HAP-1 (cell line): ENCODE data around the gene GFRA1.

Experiments
- DNase-seq, 2 experiments: peaks; one replicate each; pipeline ENCODE4 v3.0.0-alpha.2; 2016 to 2020; ENCODE audit warnings: low spot score in 2 of 2
- H3K27me3 ChIP-seq: fragments of 250-450 bp; sonication (Bioruptor Pico); 2 replicates; pipeline ENCODE4 v1.5.1; 2020; ENCODE audit warnings: low read depth, mild to moderate bottlenecking, moderate library complexity
- H3K36me3 ChIP-seq: fragments of 250-450 bp; sonication (Bioruptor Pico); replicated peaks from 2 replicates; pipeline ENCODE4 v1.5.1; 2020; ENCODE audit warnings: mild to moderate bottlenecking
- H3K4me1 ChIP-seq: fragments of 250-450 bp; sonication (Bioruptor Pico); 2 replicates; pipeline ENCODE4 v1.5.1; 2020; ENCODE audit warnings: mild to moderate bottlenecking
- H3K4me3 ChIP-seq: fragments of 250-450 bp; sonication (Bioruptor Pico); 2 replicates; pipeline ENCODE4 v1.5.1; 2020; ENCODE audit warnings: mild to moderate bottlenecking, moderate library complexity
- H3K9me3 ChIP-seq: fragments of 250-450 bp; sonication (Bioruptor Pico); 2 replicates; pipeline ENCODE4 v1.5.1; 2020; ENCODE audit warnings: mild to moderate bottlenecking, moderate library complexity
- in situ Hi-C: fragments of 300-500 bp; cut with MboI; formaldehyde crosslinking; loops from 3 replicates; pipeline ENCODE4 v1.14.3; 2020; ENCODE audit warnings: low sequenced_read_pairs, inconsistent platforms, mixed read lengths

The GFRA1 gene, protein sequence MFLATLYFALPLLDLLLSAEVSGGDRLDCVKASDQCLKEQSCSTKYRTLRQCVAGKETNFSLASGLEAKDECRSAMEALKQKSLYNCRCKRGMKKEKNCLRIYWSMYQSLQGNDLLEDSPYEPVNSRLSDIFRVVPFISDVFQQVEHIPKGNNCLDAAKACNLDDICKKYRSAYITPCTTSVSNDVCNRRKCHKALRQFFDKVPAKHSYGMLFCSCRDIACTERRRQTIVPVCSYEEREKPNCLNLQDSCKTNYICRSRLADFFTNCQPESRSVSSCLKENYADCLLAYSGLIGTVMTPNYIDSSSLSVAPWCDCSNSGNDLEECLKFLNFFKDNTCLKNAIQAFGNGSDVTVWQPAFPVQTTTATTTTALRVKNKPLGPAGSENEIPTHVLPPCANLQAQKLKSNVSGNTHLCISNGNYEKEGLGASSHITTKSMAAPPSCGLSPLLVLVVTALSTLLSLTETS

DNA sequence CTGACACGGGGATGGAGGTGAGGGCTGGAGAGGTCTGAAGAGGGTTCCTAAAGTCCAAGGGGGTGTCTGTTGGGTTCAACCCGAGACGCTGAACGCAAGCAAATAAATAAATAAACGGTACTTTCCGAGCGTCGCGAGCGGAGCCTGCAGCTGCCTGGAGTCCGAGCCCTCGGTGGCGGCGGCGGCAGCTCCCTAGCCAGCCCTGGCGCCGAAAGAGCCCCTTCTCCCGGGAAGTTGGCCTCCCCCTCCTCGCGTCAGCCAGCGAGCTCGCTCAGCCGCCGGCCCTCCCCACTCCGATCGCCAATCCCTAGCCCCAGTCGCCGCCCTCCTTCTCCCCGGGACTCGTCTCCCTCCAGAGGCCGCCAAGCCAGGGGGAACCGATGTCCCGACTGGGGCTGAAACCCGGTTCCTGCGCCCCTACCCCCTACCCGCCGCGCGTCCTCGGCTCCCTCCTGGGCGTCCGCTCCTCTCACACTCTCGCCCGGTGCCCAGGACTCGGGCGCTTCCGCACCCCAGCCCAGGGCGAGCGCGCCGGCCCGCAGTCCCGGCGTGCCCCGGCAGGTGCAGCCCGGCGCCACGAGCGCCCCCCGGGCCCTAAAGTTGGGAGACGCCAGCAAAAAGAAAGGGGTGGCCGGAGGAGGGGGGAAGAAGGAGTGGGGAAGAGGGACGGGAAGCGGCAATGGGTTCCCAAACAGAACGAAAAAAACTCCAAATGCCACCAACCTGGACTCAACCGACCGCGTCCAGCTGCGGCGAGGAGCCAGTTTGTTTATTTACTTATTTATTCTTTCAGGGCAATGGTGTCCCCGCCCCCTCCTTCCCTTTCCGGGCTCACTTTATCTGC is at the start of gene GFRA1:
Gene GFRA1, minus strand, starts transcription at position 767 of the 844 bp plus-strand sequence. CDS start 1,177 bp downstream, outside the sequence.
- H3K9me3 ChIP-seq = no peaks in the 10 kb centered on the region
- no peaks in the 10 kb centered on the region for H3K36me3 ChIP-seq
- H3K27me3 ChIP-seq = peaks cover 65% of the 10 kb centered on the region
- no peaks in the 10 kb centered on the region for H3K4me1 ChIP-seq
- no peak within 1 kb of the TSS for H3K4me3 ChIP-seq
- in situ Hi-C loops = no loop called here
- DNase-seq = no peak

DNA sequence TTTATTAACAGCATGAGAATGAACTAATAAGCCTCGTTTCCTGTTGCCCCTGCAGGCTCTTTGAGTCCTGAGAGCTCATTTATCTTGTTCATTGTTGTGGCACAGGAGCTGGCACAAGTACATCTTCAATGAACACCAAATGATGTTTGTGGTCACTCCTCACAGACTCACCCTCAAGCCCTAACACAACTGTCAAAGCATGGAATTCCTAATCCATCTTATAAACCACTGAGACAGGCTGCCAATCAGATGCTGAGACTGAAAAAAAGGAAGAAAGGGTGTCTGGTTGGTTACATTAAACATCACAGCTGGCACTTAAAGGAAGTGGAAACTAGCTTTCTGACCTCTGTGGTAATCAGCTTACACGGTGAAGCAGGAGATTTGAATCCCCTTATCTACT is 43.5 kb upstream of the GFRA1 start:
- no peaks in the 10 kb centered on the region for H3K9me3 ChIP-seq
- no peaks in the 10 kb centered on the region for H3K4me1 ChIP-seq
- no peak for DNase-seq
- in situ Hi-C loops = no loop called here
- H3K4me3 ChIP-seq = no peak overlapping the region
- H3K27me3 ChIP-seq = peaks cover 3% of the 10 kb centered on the region; the same call in 1 of the 2 replicates
- no peaks in the 10 kb centered on the region for H3K36me3 ChIP-seq

DNA sequence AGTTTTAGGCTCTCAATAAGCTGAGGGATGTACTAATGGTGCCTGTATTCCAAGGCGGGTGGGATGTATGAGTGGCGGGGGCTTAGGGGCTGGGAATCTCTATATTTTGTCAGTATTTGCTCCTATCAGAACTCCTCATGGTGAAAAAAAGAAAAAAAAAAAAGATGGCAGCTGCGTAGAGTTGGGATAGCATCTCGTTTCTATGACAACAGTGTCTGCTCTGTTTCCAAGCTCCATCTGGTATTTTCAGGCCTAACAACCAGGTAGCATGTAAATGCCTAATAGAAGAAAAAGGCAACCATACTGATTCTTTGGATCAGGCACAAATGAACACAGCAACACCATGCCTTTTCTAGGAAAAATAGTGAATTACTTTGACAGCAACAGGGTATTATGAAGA is 39.5 kb upstream of the GFRA1 start:
- no peaks in the 10 kb centered on the region for H3K4me1 ChIP-seq
- no peaks in the 10 kb centered on the region for H3K9me3 ChIP-seq
- H3K4me3 ChIP-seq = no peak overlapping the region
- in situ Hi-C loops = no loop called here
- DNase-seq = no peak
- H3K36me3 ChIP-seq = no peaks in the 10 kb centered on the region
- H3K27me3 ChIP-seq = peaks cover 2% of the 10 kb centered on the region; the same call in 1 of the 2 replicates

DNA sequence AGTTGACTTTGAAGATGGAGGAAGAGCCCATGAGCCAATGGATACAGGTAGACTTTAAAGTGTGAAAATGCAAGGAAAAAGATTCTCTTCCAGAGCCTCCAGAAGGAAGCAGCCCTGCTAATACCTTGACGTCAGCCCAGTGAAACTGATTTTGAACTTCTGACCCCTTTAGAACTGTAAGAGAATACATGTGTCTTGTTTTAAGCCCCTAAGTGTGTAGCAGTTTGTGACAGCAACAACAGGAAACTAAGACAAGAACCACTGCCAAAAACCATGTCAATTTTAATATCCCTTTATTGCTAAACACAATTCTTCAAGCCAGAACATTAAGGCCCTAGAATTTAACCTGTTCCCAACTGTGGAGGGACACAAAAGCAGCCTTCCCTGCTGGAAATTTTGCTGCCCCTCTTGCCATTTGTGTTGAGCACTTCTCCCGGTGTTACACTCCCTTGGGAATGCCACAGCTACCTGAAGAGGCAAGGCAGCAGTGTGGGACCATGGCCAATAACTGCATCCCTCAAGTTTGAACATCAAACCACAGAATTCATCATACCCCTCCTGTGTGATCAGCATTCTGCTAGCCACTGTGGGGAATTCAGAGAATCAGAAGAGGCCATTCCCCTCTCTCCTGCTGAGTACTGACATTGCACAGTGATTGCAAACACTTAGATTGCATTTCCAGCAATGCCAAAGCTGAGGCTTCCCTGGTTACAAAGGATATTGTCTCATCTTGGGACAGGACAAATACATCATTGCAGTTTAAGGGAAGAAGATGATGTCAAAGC is 38.9 kb upstream of the GFRA1 start:
- H3K4me3 ChIP-seq = no peak overlapping the region
- in situ Hi-C loops = no loop called here
- no peaks in the 10 kb centered on the region for H3K4me1 ChIP-seq
- DNase-seq = no peak
- H3K36me3 ChIP-seq = no peaks in the 10 kb centered on the region
- H3K27me3 ChIP-seq = no peaks in the 10 kb centered on the region; the same call in 1 of the 2 replicates
- H3K9me3 ChIP-seq = no peaks in the 10 kb centered on the region

DNA sequence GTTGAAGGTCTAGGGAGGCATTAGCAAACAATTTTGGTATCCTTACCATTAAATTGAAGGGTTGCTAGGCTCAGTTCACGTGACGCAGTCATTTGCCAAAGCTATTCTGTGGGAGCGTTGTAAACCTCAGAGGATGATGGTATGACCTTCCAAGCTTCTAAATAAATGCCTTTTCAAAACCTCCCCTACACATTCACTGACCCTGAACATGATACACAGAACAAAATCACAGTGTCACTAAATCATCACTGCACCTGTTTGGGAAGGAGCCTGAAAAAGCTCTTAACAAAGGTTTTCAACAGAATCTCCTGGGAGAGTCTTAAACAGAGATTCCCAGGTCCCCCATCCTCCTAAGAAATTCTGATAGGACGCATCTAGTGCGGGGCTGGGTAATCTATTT is 38.0 kb upstream of the GFRA1 start:
- Histone ChIP-seq H3K36me3 (no peaks in the 10 kb centered on the region), H3K4me3 (no peak overlapping the region), H3K27me3 (no peaks in the 10 kb centered on the region), H3K4me1 (no peaks in the 10 kb centered on the region), H3K9me3 (no peaks in the 10 kb centered on the region)
- no peak for DNase-seq
- in situ Hi-C loops = no loop called here

DNA sequence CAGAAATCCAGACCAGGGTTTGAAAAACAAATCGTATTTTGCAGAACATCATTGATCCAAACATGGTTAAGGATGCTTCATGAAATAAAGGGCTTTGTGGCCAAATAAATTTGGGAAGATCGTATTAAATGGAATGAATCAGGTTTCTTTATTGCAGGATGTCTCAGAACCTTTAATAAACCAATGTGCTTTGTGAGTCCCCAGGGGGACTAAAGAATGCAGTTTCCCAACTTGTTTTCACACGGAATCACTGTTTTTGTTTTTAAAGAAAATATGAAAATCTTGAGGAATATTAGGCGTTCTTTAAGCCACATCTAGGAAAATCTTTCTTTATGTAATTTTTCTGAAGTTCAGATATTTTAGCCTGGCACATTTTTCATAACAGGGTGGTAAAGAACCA is 34.4 kb upstream of the GFRA1 start:
- no peaks in the 10 kb centered on the region for H3K36me3 ChIP-seq
- DNase-seq = no peak
- in situ Hi-C loops = no loop called here
- H3K4me3 ChIP-seq = no peak overlapping the region
- no peaks in the 10 kb centered on the region for H3K4me1 ChIP-seq
- H3K9me3 ChIP-seq = no peaks in the 10 kb centered on the region
- no peaks in the 10 kb centered on the region for H3K27me3 ChIP-seq

DNA sequence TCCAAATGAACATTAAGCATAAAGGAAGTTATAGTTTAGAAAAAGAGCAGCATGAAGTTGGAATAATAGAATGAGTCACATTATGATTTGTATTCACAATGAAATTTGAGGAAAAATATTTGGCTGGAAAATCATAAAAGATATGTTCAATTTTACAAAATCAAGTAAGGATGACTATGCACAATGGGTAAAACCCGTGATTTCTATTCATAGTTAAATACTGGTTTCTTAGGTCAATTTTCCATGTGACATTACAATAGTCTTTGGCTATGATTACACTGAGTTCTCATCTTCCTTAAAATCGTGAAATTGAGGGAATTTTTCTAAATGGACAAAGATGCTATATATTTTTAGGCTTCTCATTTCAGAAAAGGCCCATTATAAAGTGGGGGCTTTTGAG is 33.8 kb upstream of the GFRA1 start:
- in situ Hi-C loops = no loop called here
- no peaks in the 10 kb centered on the region for H3K4me1 ChIP-seq
- H3K27me3 ChIP-seq = no peaks in the 10 kb centered on the region
- H3K4me3 ChIP-seq = no peak overlapping the region
- no peaks in the 10 kb centered on the region for H3K9me3 ChIP-seq
- no peaks in the 10 kb centered on the region for H3K36me3 ChIP-seq
- no peak for DNase-seq

DNA sequence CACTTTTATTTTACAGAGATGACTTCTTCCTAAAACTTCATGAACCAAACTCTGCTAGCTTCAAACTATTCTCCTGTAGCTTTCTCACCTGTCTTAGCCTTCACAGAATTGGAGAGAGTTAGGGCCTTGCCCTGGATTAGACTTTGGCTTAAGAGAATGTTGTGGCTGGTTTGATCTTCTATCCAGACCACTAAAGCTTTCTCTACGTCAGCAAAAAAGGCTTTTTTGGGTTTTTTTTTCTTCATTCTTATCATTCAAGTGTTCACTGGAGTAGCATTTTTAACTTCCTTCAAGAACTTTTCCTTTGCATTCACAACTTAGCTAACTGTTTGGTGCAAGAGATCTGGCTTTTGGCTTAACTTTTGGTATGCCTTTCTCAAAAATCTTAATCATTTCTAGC is 31.9 kb upstream of the GFRA1 start:
- Histone ChIP-seq H3K4me3 (no peak overlapping the region), H3K36me3 (no peaks in the 10 kb centered on the region), H3K27me3 (no peaks in the 10 kb centered on the region), H3K9me3 (no peaks in the 10 kb centered on the region), H3K4me1 (no peaks in the 10 kb centered on the region)
- in situ Hi-C loops = no loop called here
- no peak for DNase-seq

DNA sequence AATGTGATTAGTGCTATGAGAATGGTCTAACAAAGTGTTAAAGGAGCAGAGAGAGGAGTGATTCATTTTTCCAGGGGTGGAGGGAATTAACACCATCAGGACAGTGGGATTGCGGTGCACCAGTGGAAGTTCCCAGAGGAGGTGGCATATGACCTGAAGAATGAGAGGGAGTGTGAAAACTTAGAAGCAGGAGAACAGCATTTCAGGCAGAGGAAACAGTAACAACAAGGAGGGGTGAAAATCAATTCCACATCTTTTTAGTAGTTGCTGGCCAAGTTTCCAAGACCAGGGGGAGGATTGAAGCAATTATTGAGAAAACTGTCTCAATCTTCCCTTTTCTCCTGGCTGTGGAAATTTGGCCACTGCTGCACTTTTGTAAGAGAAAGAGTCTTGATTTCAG is 27.5 kb upstream of the GFRA1 start:
- H3K9me3 ChIP-seq = no peaks in the 10 kb centered on the region
- H3K4me1 ChIP-seq = no peaks in the 10 kb centered on the region
- H3K36me3 ChIP-seq = no peaks in the 10 kb centered on the region
- H3K4me3 ChIP-seq = no peak overlapping the region
- no peaks in the 10 kb centered on the region for H3K27me3 ChIP-seq
- no peak for DNase-seq
- in situ Hi-C loops = no loop called here

DNA sequence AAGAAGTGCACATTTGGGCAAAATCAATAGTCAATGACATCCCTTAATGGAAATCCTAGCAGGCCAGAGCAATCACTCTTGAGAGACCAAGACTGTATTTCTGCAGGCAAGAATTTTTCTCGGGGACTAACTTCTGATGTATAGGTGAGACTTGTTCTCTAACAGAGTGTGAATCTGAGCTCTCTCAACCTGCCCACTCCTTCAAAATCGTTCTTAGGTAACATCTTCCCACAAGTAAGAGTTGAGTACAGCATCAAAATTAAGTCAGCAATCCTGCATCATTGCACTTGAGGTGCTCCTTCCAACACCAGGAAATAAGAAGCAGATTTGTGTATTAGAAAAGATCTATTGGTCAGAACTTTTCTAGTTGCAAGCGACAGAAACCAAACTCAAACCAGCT is 25.6 kb upstream of the GFRA1 start:
- in situ Hi-C loops = no loop called here
- no peak for DNase-seq
- H3K36me3 ChIP-seq = no peaks in the 10 kb centered on the region
- H3K9me3 ChIP-seq = no peaks in the 10 kb centered on the region
- H3K27me3 ChIP-seq = 0 out of 2 replicates have a peak, but pooled peaks cover 2% of the 10 kb centered on the region
- H3K4me1 ChIP-seq = no peaks in the 10 kb centered on the region
- no peak overlapping the region for H3K4me3 ChIP-seq

DNA sequence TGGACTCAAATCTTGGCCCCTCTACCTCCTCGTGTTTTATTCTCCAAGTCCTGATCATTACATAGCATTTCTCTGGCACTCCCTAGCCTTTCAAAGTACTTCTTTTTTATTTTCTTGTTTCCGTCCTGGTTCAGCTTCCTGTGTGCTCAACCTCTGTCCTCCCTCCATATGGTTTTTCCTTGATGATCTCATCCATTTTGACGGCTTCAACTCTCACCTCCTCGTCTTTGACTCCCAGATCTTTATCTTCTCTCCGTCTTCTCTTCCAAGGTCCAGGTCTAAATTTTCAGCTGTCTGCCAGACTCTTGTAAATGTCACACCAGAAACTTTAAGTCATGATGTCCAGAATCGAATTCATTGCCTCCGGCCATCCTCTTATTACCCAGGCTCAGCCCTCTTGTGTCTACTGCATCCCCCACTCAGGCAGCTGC is 23.3 kb upstream of the GFRA1 start:
- Histone ChIP-seq H3K4me3 (no peak overlapping the region), H3K9me3 (no peaks in the 10 kb centered on the region), H3K27me3 (peaks cover 2% of the 10 kb centered on the region; the same call in 1 of the 2 replicates), H3K4me1 (no peaks in the 10 kb centered on the region), H3K36me3 (no peaks in the 10 kb centered on the region)
- no peak for DNase-seq
- in situ Hi-C loops = no loop called here

DNA sequence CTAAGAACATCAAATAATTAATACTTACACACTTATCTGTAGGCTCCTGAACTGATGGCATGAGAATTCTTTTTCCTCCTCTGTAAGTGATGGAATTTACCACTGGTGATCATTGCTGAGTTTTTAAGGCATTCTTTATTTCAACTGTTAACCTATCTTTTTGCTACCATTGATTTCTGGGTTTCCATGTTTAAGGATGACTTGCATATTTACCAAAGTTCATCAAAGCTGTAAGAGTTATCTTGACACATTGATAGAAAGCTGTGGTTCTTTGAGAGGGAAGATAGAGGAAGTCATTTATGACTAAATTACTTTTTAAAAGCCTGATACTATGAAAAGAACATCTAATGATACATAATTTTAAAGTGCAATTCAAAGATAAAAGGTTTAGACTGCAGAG is 19.5 kb upstream of the GFRA1 start:
- no peaks in the 10 kb centered on the region for H3K9me3 ChIP-seq
- H3K4me3 ChIP-seq = no peak overlapping the region
- no peak for DNase-seq
- H3K36me3 ChIP-seq = no peaks in the 10 kb centered on the region
- in situ Hi-C loops = no loop called here
- no peaks in the 10 kb centered on the region for H3K4me1 ChIP-seq
- peaks cover 2% of the 10 kb centered on the region; the same call in 1 of the 2 replicates for H3K27me3 ChIP-seq

DNA sequence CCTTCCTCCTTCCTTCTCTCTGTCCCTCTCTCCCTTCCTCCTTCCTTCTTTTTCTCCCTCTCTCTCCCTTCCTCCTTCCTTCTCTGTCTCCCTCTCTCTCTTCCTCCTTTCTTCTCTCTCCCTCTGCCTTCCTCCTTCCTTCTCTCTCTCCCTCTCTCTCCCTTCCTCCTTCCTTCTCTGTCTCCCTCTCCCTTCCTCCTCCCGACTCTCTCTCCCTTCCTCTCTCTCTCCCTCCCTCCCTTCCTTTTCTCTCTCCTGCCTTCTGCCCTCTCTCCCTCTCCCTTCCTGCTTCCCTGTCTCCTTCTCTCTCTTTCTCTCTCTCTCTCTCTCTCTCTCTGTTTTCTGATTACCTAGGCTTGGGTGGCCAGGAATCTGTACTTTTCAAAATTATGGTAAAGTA is 16.6 kb upstream of the GFRA1 start:
- in situ Hi-C loops = no loop called here

More for the DNA sequence above, 16.6 kb upstream of the GFRA1 start:
- Histone ChIP-seq H3K9me3 (no peaks in the 10 kb centered on the region), H3K27me3 (peaks cover 2% of the 10 kb centered on the region; the same call in 1 of the 2 replicates), H3K36me3 (no peaks in the 10 kb centered on the region), H3K4me3 (no peak overlapping the region), H3K4me1 (no peaks in the 10 kb centered on the region)
- no peak for DNase-seq
